H1 (cell line): Measurements from ENCODE around the gene LIMS1. TPM values are rescaled to one million over a fixed set of nuclear protein-coding genes. Genes with fewer than 3 reads are reported as not detected.

ENCODE experiments used
- CTCF ChIA-PET: fragments of 300-600 bp; sonication (Branson Sonifier 250); formaldehyde crosslinking; loops from one replicate; lab custom pipeline; 2021; ENCODE audit not compliant: partially characterized antibody; lab: Charles Lee
- POLR2A ChIA-PET: fragments of 300-600 bp; sonication (Branson Sonifier 250); formaldehyde crosslinking; loops from one replicate; lab custom pipeline; 2021; ENCODE audit warnings: inconsistent platforms; ENCODE audit not compliant: partially characterized antibody; lab: Charles Lee
- DNase-seq, 2 experiments: peaks; one replicate each; pipeline versions ENCODE4 v3.0.0 to v3.0.0-alpha.2; 2010 to 2022; ENCODE audit warnings: low spot score in 2 of 2, low read depth in 1 of 2, mixed read lengths in 1 of 2
- FAIRE-seq: peaks from 2 replicates; lab custom pipeline; 2011; peaks lifted over from hg19 to GRCh38; lab: Jason Lieb, UNC
- H2AFZ ChIP-seq: 2 replicates; pipeline ENCODE4 v1.8.1; 2012; ENCODE audit warnings: low read length, inconsistent platforms
- H2AK5ac ChIP-seq: 2 replicates; pipeline ENCODE4 v1.6.1; 2013; ENCODE audit warnings: low read depth, low read length
- H2BK120ac ChIP-seq: replicated peaks from 2 replicates; pipeline ENCODE3; 2013; ENCODE audit warnings: low read depth, low read length, inconsistent platforms
- H2BK12ac ChIP-seq: 2 replicates; pipeline ENCODE4 v1.6.1; 2013; ENCODE audit warnings: low read depth, low read length
- H2BK15ac ChIP-seq: 2 replicates; pipeline ENCODE4 v1.6.1; 2013; ENCODE audit warnings: low read length
- H2BK20ac ChIP-seq: 2 replicates; pipeline ENCODE4 v1.6.1; 2013; ENCODE audit warnings: low read length
- H2BK5ac ChIP-seq: 2 replicates; pipeline ENCODE4 v1.6.1; 2013; ENCODE audit warnings: low read depth, low read length
- H3K14ac ChIP-seq: 2 replicates; pipeline ENCODE4 v1.6.1; 2013; ENCODE audit warnings: inconsistent platforms; ENCODE audit not compliant: insufficient read length
- H3K18ac ChIP-seq: 2 replicates; pipeline ENCODE4 v1.6.1; 2013; ENCODE audit warnings: low read length; ENCODE audit errors: extremely low read depth
- H3K23ac ChIP-seq: 2 replicates; pipeline ENCODE4 v1.6.1; 2013; ENCODE audit warnings: inconsistent platforms; ENCODE audit not compliant: insufficient read length
- H3K23me2 ChIP-seq: 2 replicates; pipeline ENCODE4 v1.6.1; 2013; ENCODE audit warnings: low read depth, low read length
- H3K27ac ChIP-seq: 2 replicates; pipeline ENCODE4 v1.6.1; 2011; ENCODE audit warnings: low read depth, low read length, inconsistent platforms
- H3K27me3 ChIP-seq, 4 experiments: replicated peaks in 1 of 4; 1 replicate in 1 of 4; 2 replicates in 3 of 4; pipeline versions ENCODE4 v1.6.1 to v1.8.1; 2011 to 2013; ENCODE audit warnings: low read length in 3 of 4, mild to moderate bottlenecking in 3 of 4, inconsistent platforms in 2 of 4, mixed read lengths in 2 of 4, moderate library complexity in 1 of 4; ENCODE audit not compliant: control insufficient read depth in 3 of 4, insufficient read depth in 3 of 4; ENCODE audit errors: extremely low read depth in 1 of 4
- H3K36me3 ChIP-seq, 4 experiments: 2 replicates each; pipeline versions ENCODE4 v1.6.1 to v1.8.1; 2011 to 2013; ENCODE audit warnings: mild to moderate bottlenecking in 4 of 4, low read length in 3 of 4, moderate library complexity in 2 of 4, control low read depth in 1 of 4, inconsistent platforms in 1 of 4; ENCODE audit not compliant: insufficient read depth in 4 of 4, control insufficient read depth in 2 of 4
- H3K4ac ChIP-seq: replicated peaks from 2 replicates; pipeline ENCODE3; 2013; ENCODE audit warnings: low read length, low read depth, mixed read lengths, inconsistent platforms; ENCODE audit not compliant: insufficient read length
- H3K4me1 ChIP-seq, 4 experiments: replicated peaks in 1 of 4; 1 replicate in 1 of 4; 2 replicates in 3 of 4; pipeline versions ENCODE4 v1.6.1 to v1.8.1; 2011 to 2013; ENCODE audit warnings: low read length in 3 of 4, inconsistent platforms in 2 of 4, mixed read lengths in 1 of 4; ENCODE audit not compliant: insufficient read depth in 4 of 4, control insufficient read depth in 3 of 4
- H3K4me2 ChIP-seq, 2 experiments: 2 replicates each; pipeline versions ENCODE4 v1.6.1 to v1.8.1; 2011 to 2013; ENCODE audit warnings: low read depth in 2 of 2, low read length in 2 of 2, control low read depth in 1 of 2, inconsistent platforms in 1 of 2, mild to moderate bottlenecking in 1 of 2; ENCODE audit not compliant: insufficient read depth in 1 of 2
- H3K4me3 ChIP-seq, 4 experiments: fragments of 200-600, 300-600 bp in 1 of 4; sonication (generic), shearing (Covaris generic), sonication (Bioruptor Twin) in 1 of 4; 2 replicates each; pipeline versions ENCODE4 v1.5.1 to v1.8.1; 2011 to 2016; ENCODE audit warnings: low read length in 4 of 4, low read depth in 3 of 4, control low read depth in 2 of 4, inconsistent platforms in 2 of 4, mild to moderate bottlenecking in 2 of 4, mixed read lengths in 1 of 4, moderate library complexity in 1 of 4; ENCODE audit not compliant: insufficient read depth in 2 of 4; ENCODE audit errors: extremely low read depth in 1 of 4
- H3K56ac ChIP-seq: replicated peaks from 2 replicates; pipeline ENCODE3; 2013; ENCODE audit warnings: low read depth, mild to moderate bottlenecking, mixed read lengths, low read length, inconsistent platforms; ENCODE audit not compliant: insufficient read length
- H3K79me1 ChIP-seq: 2 replicates; pipeline ENCODE4 v1.6.1; 2013; ENCODE audit warnings: low read depth, low read length, control low read depth
- H3K79me2 ChIP-seq, 2 experiments: 2 replicates each; pipeline versions ENCODE4 v1.6.1 to v1.8.1; 2012 to 2013; ENCODE audit warnings: low read length in 2 of 2, mild to moderate bottlenecking in 2 of 2, inconsistent platforms in 1 of 2; ENCODE audit not compliant: insufficient read depth in 2 of 2, control insufficient read depth in 1 of 2
- H3K9ac ChIP-seq, 4 experiments: replicated peaks in 1 of 4; 1 replicate in 1 of 4; 2 replicates in 3 of 4; pipeline versions ENCODE4 v1.6.1 to v1.8.1; 2011 to 2013; ENCODE audit warnings: low read depth in 3 of 4, low read length in 3 of 4, control low read depth in 2 of 4, mild to moderate bottlenecking in 2 of 4, moderate library complexity in 2 of 4, inconsistent platforms in 1 of 4; ENCODE audit errors: extremely low read depth in 1 of 4
- H3K9me3 ChIP-seq, 2 experiments: 2 replicates each; pipeline versions ENCODE4 v1.6.1 to v1.8.1; 2012 to 2013; ENCODE audit warnings: mild to moderate bottlenecking in 2 of 2, moderate library complexity in 2 of 2, control low read depth in 1 of 2, inconsistent platforms in 1 of 2, low read depth in 1 of 2, low read length in 1 of 2, mixed read lengths in 1 of 2; ENCODE audit not compliant: insufficient read depth in 2 of 2
- H4K20me1 ChIP-seq, 2 experiments: replicated peaks in 1 of 2; 2 replicates each; pipeline versions ENCODE3 to v1.8.1; 2011 to 2013; ENCODE audit warnings: inconsistent platforms in 2 of 2, low read length in 2 of 2, mild to moderate bottlenecking in 1 of 2; ENCODE audit not compliant: insufficient read depth in 2 of 2, control insufficient read depth in 1 of 2
- H4K5ac ChIP-seq: 2 replicates; pipeline ENCODE4 v1.6.1; 2013; ENCODE audit warnings: low read length, low read depth, mixed read lengths, inconsistent platforms; ENCODE audit not compliant: insufficient read length
- H4K8ac ChIP-seq: 2 replicates; pipeline ENCODE4 v1.8.0; 2013; ENCODE audit warnings: mild to moderate bottlenecking, moderate library complexity, low read length, inconsistent platforms; ENCODE audit not compliant: insufficient read depth; ENCODE audit errors: extremely low read depth
- H4K91ac ChIP-seq: replicated peaks from 2 replicates; pipeline ENCODE3; 2013; ENCODE audit warnings: low read length, mixed read lengths, inconsistent platforms; ENCODE audit not compliant: insufficient read length
- CBX5 ChIP-seq: fragments of 300-800, 300-1000 bp; sonication (generic); IDR thresholded peaks from 2 replicates; pipeline ENCODE4 v1.7.1; 2016; ENCODE audit warnings: antibody characterized with exemption, low read length, low read depth
- CBX8 ChIP-seq: fragments of 300-800, 300-1000 bp; sonication (generic); IDR thresholded peaks from 2 replicates; pipeline ENCODE4 v1.7.1; 2016; ENCODE audit warnings: low read depth, low read length, borderline replicate concordance
- GTF2F1 ChIP-seq: IDR thresholded peaks from 2 replicates; pipeline ENCODE4 v1.6.1; 2012; ENCODE audit warnings: low read depth, low read length, improper control_type of control experiment, borderline replicate concordance
- JUN ChIP-seq: IDR thresholded peaks from 2 replicates; pipeline ENCODE4 v1.6.1; 2011; ENCODE audit warnings: low read depth, mild to moderate bottlenecking, improper control_type of control experiment, low read length
- MAFK ChIP-seq: IDR thresholded peaks from 2 replicates; pipeline ENCODE4 v1.6.1; 2012; ENCODE audit warnings: low read depth, mild to moderate bottlenecking, improper control_type of control experiment, low read length
- MAX ChIP-seq: IDR thresholded peaks from 2 replicates; pipeline ENCODE4 v1.6.1; 2012; ENCODE audit warnings: inconsistent platforms
- RFX5 ChIP-seq: IDR thresholded peaks from 2 replicates; pipeline ENCODE4 v1.6.1; 2011; ENCODE audit warnings: low read depth, low read length, improper control_type of control experiment, borderline replicate concordance
- SAP30 ChIP-seq: fragments of 300-600 bp; sonication (generic); IDR thresholded peaks from 2 replicates; pipeline ENCODE4 v1.7.1; 2012; ENCODE audit warnings: low read length, moderate library complexity, mild to moderate bottlenecking, inconsistent platforms; ENCODE audit not compliant: insufficient read depth, insufficient replicate concordance
- SIX5 ChIP-seq: IDR thresholded peaks from 2 replicates; pipeline ENCODE4 v1.6.1; 2011; ENCODE audit warnings: mild to moderate bottlenecking, low read depth, low read length
- TCF12 ChIP-seq: IDR thresholded peaks from 2 replicates; pipeline ENCODE4 v1.6.1; 2011; ENCODE audit warnings: low read depth, mild to moderate bottlenecking, low read length
- YY1 ChIP-seq: IDR thresholded peaks from 2 replicates; pipeline ENCODE4 v1.6.1; 2011; ENCODE audit warnings: low read depth, mild to moderate bottlenecking, low read length
- WGBS, 2 experiments: shearing (Covaris generic) in 1 of 2; methylation state at CpG; one replicate each; pipeline versions ENCODE4 v1.1.6 to v1.1.7; 2013 to 2015; ENCODE audit warnings: low lambda C conversion rate in 2 of 2, mixed read lengths in 2 of 2, inconsistent platforms in 1 of 2, low coverage in 1 of 2, missing lambda C conversion rate in 1 of 2; ENCODE audit not compliant: insufficient replicate concordance in 2 of 2, insufficient coverage in 1 of 2, insufficient read length in 1 of 2; ENCODE audit errors: extremely low coverage in 1 of 2, missing lambda C conversion rate in 1 of 2; 5-methylcytosine and 5-hydroxymethylcytosine counted together
- polyA plus RNA-seq, 7 experiments: library from polyadenylated mRNA; depleted of rRNA in 3 of 7; stranded (reverse) in 5 of 7; unstranded in 2 of 7; fragments of >200 nt in 5 of 7; fragments of 200-250 nt in 2 of 7; gene quantifications; 1 replicate in 5 of 7; 2 replicates in 1 of 7; 4 replicates in 1 of 7; pipeline versions ENCODE4 v1.2.1 to v1.2.3, GENCODE V29; 2011 to 2013; ENCODE audit warnings: missing spikeins in 2 of 7, mixed read lengths in 2 of 7
- total RNA-seq: library from RNA; stranded (reverse); fragmentation: NEBNext Ultra II Directional; extraction: Animal tissue kit (Norgen Biotek cat#: 25700); gene quantifications from 2 replicates; pipeline ENCODE4 v1.2.1, GENCODE V29; 2021

The LIMS1 gene
- total and polyA plus RNA-seq, 2 of the 8 experiments (the other 6 are each of a cell fraction or from before 2014, with no cell fraction given), result 24.1 to 36.7 TPM

- no peaks in the 10 kb centered on the region for H3K36me3 ChIP-seq
- H2BK20ac ChIP-seq, result no peak overlapping the region
- H3K23me2 ChIP-seq, result no peaks in the 10 kb centered on the region
- H3K4ac ChIP-seq, result no peak overlapping the region
- H3K27me3 ChIP-seq, result no peaks in the 10 kb centered on the region
- no peaks in the 10 kb centered on the region for H4K20me1 ChIP-seq
- H3K14ac ChIP-seq, result no peak overlapping the region
- no peak overlapping the region for H2BK12ac ChIP-seq
- no peak overlapping the region for H3K56ac ChIP-seq
- no peaks in the 10 kb centered on the region for H3K79me1 ChIP-seq
- no peaks in the 10 kb centered on the region for H3K79me2 ChIP-seq
- WGBS, 2 experiments, result 96% methylated on average over 5 of the region's 7 CpGs; no CpG with 5 or more reads in 1 of the 2 experiments
- no peak overlapping the region for H2BK120ac ChIP-seq
- no peak overlapping the region for H3K4me2 ChIP-seq
- no peak overlapping the region for H4K5ac ChIP-seq
- H2AFZ ChIP-seq, result no peak overlapping the region
- no peak overlapping the region for H2AK5ac ChIP-seq
- H3K4me1 ChIP-seq, result no peaks in the 10 kb centered on the region
- H3K4me3 ChIP-seq, result no peak overlapping the region
- H2BK5ac ChIP-seq, result no peak overlapping the region
- no peak overlapping the region for H4K8ac ChIP-seq
- H3K23ac ChIP-seq, result no peak overlapping the region
- DNase-seq (no peak), FAIRE-seq (no peak)
- ChIA-PET CTCF (no interaction called here), POLR2A (interaction anchor here (0.6 kb wide), 1 partner anchor 22 kb away, joined by 3 read pairs; no protein-coding TSS in a partner anchor)
- no peak overlapping the region for H4K91ac ChIP-seq
- no peak overlapping the region for H3K18ac ChIP-seq
- TF ChIP-seq SAP30, result no peak
- no peak for TF ChIP-seq CBX5
- no peak for TF ChIP-seq RFX5
- TF ChIP-seq CBX8, result no peak
- no peak for TF ChIP-seq YY1
- TF ChIP-seq JUN, result no peak
- TF ChIP-seq TCF12, result no peak
- TF ChIP-seq MAX, result no peak
- TF ChIP-seq GTF2F1, result no peak
- TF ChIP-seq MAFK, result no peak
- TF ChIP-seq SIX5, result no peak
- H2BK15ac ChIP-seq, result no peak overlapping the region
- no peak overlapping the region for H3K27ac ChIP-seq
- H3K9me3 ChIP-seq, result no peaks in the 10 kb centered on the region
- H3K9ac ChIP-seq, result no peak overlapping the region
These were observed 157.2 kb downstream of the LIMS1 start for GRCh38 chr2:108691447-108691846.
